ENCODE results near the gene GGNBP2.

GGNBP2 gene

GRCh38 chr17:36544307-36545076 is at the start of gene GGNBP2:
Gene GGNBP2 (plus strand): TSS chr17:36544919. CDS start chr17:36545725, 806 bp downstream.
- POLR2A ChIA-PET (ENCODE audit: low non-redundant PET), result interaction anchor here (0.9 to 1.9 kb wide), 2 partner anchors 8 to 10 kb away, joined by 6 to 7 read pairs; partner anchors contain the start of genes MYO19 and PIGW
- CTCF ChIA-PET, result interaction anchor here (0.6 kb wide), 1 partner anchor 859 kb away, joined by 3 read pairs; no protein-coding TSS in a partner anchor
- H3K27ac ChIP-seq, result peak within 1 kb of the TSS; percentile 98
- no peak for TF ChIP-seq CTCF (conservative IDR thresholded peaks at IDR 0.05; ENCODE audit: low read depth)
- DNase-seq (ENCODE audit: low spot score), result peak; percentile 88

GRCh38 chr17:36495076-36495578 is 49.6 kb upstream of the GGNBP2 start:
- DNase-seq (ENCODE audit: low spot score), result no peak
- TF ChIP-seq CTCF (conservative IDR thresholded peaks at IDR 0.05; ENCODE audit: low read depth), result no peak
- CTCF ChIA-PET, result interaction anchor here (0.6 to 1.3 kb wide), 3 partner anchors 12 to 547 kb away, joined by 4 read pairs; no protein-coding TSS in a partner anchor
- POLR2A ChIA-PET (ENCODE audit: low non-redundant PET), result no interaction called here
- no peak overlapping the region; the same call in 1 of the 2 replicates for H3K27ac ChIP-seq

- no peak for TF ChIP-seq CTCF (conservative IDR thresholded peaks at IDR 0.05; ENCODE audit: low read depth)
- no peak for DNase-seq (ENCODE audit: low spot score)
- ChIA-PET CTCF (no interaction called here), POLR2A (ENCODE audit: low non-redundant PET) (no interaction called here)
- H3K27ac ChIP-seq, result peak overlapping the region; percentile 33
These were observed 48.5 kb upstream of the GGNBP2 start for GRCh38 chr17:36496018-36496789.

- H3K27ac ChIP-seq, result peak overlapping the region; percentile 40
- ChIA-PET POLR2A (ENCODE audit: low non-redundant PET) (no interaction called here), CTCF (no interaction called here)
- no peak for TF ChIP-seq CTCF (conservative IDR thresholded peaks at IDR 0.05; ENCODE audit: low read depth)
- no peak for DNase-seq (ENCODE audit: low spot score)
These were observed 46.6 kb upstream of the GGNBP2 start for GRCh38 chr17:36498155-36498554.

GRCh38 chr17:36498560-36499300 is 46.0 kb upstream of the GGNBP2 start:
- ChIA-PET CTCF (no interaction called here), POLR2A (ENCODE audit: low non-redundant PET) (no interaction called here)
- peak overlapping the region; percentile 40; the same call in 1 of the 2 replicates for H3K27ac ChIP-seq
- no peak for DNase-seq (ENCODE audit: low spot score)
- no peak for TF ChIP-seq CTCF (conservative IDR thresholded peaks at IDR 0.05; ENCODE audit: low read depth)

- DNase-seq (ENCODE audit: low spot score), result no peak
- CTCF ChIA-PET, result no interaction called here
These were observed 43.9 kb upstream of the GGNBP2 start for GRCh38 chr17:36500745-36501225.

More at GRCh38 chr17:36500745-36501225, 43.9 kb upstream of the GGNBP2 start:
- no peak for TF ChIP-seq CTCF (conservative IDR thresholded peaks at IDR 0.05; ENCODE audit: low read depth)
- POLR2A ChIA-PET (ENCODE audit: low non-redundant PET), result no interaction called here
- H3K27ac ChIP-seq, result peak overlapping the region; percentile 34
